MM.1S (cell line): ENCODE measurements around the gene FAM120AOS.

ENCODE experiments used
- EZH2 ChIP-seq: fragments of 300-600 bp; sonication (generic); optimal IDR thresholded peaks from 2 replicates; pipeline ENCODE3; 2017; ENCODE audit warnings: low read depth, mild to moderate bottlenecking, antibody characterized with exemption, low read length, mixed read lengths
- EZH2phosphoT487 ChIP-seq: fragments of 300-600 bp; sonication (generic); IDR thresholded peaks from 2 replicates; pipeline ENCODE4 v1.6.1; 2018; ENCODE audit warnings: antibody characterized with exemption, low read length
- TF ChIP-seq, protein P1 (sequence below): fragments of 300-600 bp; sonication (generic); IDR thresholded peaks from 2 replicates; pipeline ENCODE4 v1.5.1; 2016; ENCODE audit warnings: antibody characterized with exemption, low read length, mixed read lengths

DNA sequence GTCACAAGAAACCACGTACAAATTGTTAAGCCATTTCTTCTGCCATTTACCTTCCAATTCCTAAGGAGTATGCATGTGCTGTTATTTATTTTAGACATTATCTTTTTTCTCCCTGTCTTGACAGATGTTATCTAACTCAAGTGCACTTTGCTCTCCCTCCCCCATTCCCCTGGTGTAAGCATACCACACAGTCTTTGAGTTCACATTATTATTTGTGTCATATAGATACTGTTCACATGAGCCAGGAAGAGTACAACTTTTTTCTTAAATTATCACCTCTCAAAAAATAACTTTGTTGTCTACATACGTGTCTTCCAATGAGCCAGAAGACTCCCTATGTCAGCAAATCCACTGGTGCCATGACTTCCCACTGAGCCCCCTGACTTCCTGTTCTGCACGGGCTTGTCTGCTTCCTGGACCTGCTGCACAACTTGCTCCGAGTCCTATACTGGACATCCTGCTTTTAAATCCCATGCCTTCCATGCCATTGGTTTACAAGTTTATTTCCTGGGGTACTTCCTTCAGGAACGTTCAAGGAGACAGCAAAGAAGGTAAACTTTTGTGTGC is 21.8 kb downstream of the FAM120AOS start:
- TF ChIP-seq EZH2 (no peak), EZH2phosphoT487 (no peak)
- TF ChIP-seq, protein P1, sequence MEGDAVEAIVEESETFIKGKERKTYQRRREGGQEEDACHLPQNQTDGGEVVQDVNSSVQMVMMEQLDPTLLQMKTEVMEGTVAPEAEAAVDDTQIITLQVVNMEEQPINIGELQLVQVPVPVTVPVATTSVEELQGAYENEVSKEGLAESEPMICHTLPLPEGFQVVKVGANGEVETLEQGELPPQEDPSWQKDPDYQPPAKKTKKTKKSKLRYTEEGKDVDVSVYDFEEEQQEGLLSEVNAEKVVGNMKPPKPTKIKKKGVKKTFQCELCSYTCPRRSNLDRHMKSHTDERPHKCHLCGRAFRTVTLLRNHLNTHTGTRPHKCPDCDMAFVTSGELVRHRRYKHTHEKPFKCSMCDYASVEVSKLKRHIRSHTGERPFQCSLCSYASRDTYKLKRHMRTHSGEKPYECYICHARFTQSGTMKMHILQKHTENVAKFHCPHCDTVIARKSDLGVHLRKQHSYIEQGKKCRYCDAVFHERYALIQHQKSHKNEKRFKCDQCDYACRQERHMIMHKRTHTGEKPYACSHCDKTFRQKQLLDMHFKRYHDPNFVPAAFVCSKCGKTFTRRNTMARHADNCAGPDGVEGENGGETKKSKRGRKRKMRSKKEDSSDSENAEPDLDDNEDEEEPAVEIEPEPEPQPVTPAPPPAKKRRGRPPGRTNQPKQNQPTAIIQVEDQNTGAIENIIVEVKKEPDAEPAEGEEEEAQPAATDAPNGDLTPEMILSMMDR: no peak
